Measurements from ENCODE around the gene OR51G2. TPM values are rescaled to one million over a fixed set of nuclear protein-coding genes. Genes with fewer than 3 reads are reported as not detected.

Gene OR51G2
- total RNA-seq (2014; rRNA removed) (not detected in 2 replicates), Bru-seq, nascent RNA (not detected), BruChase-seq, experiment 1, labeled RNA remaining after a 6-hour chase (not detected), BruChase-seq, experiment 2, labeled RNA remaining after a 2-hour chase (not detected)
- long read RNA-seq, result 0 reads

- intact Hi-C loops (cut with micrococcal nuclease), result no loop called here
- Histone ChIP-seq H3K4me1 (ENCODE audit: insufficient read depth, low read length) (no peaks in the 10 kb centered on the region), H3F3A (ENCODE audit: low read length, unreplicated experiment) (no peaks in the 10 kb centered on the region), H4K20me1 (ENCODE audit: low read length) (no peaks in the 10 kb centered on the region), H3K9me2 (replicated peaks; ENCODE audit: low read length) (no peaks in the 10 kb centered on the region), H3K9me3 (ENCODE audit: low read length) (no peaks in the 10 kb centered on the region), H3K36me3 (ENCODE audit: low read depth, low read length) (no peaks in the 10 kb centered on the region), H3K4me2 (ENCODE audit: low read length) (no peak within 1 kb of the TSS), H2AFZ (ENCODE audit: low read length) (no peak within 1 kb of the TSS), H3K27me3 (ENCODE audit: low read length) (no peaks in the 10 kb centered on the region), H3K9ac (ENCODE audit: low read length) (no peak within 1 kb of the TSS), H3K4me3 (ENCODE audit: low read length) (no peak within 1 kb of the TSS), H3K27ac (ENCODE audit: low read length) (no peak within 1 kb of the TSS), H3K79me2 (ENCODE audit: low read length) (no peaks in the 10 kb centered on the region)
- BruUV-seq (replicated peaks), result no TSS peak
- ATAC-seq (no peak), DNase-seq (no peak)
- TF ChIP-seq EZH2phosphoT487 (IDR thresholded peaks at IDR 0.05; ENCODE audit: borderline replicate concordance, low read length) (no peak), EZH2 (IDR thresholded peaks at IDR 0.05; ENCODE audit: low read length, unreplicated experiment) (no peak), CTCF (conservative IDR thresholded peaks at IDR 0.05; ENCODE audit: low read depth, low read length) (no peak)
- ChIA-PET POLR2A (ENCODE audit: unreplicated experiment) (no interaction called here), CTCF (no interaction called here)
Measured at GRCh38 chr11:4919250-4919649, at the start of gene OR51G2. OR51G2 (minus strand) TSS chr11:4919350; CDS start chr11:4915663, 3,687 bp downstream.

GRCh38 chr11:4962816-4963215 is 43.7 kb upstream of the OR51G2 start:
- Histone ChIP-seq H3K9me3 (ENCODE audit: low read length) (no peaks in the 10 kb centered on the region), H3K4me3 (ENCODE audit: low read length) (no peak overlapping the region), H3F3A (ENCODE audit: low read length, unreplicated experiment) (no peaks in the 10 kb centered on the region), H3K9ac (ENCODE audit: low read length) (no peak overlapping the region), H3K36me3 (ENCODE audit: low read depth, low read length) (no peaks in the 10 kb centered on the region), H3K27ac (ENCODE audit: low read length) (no peak overlapping the region), H3K9me2 (replicated peaks; ENCODE audit: low read length) (no peaks in the 10 kb centered on the region), H3K27me3 (ENCODE audit: low read length) (no peaks in the 10 kb centered on the region), H4K20me1 (ENCODE audit: low read length) (no peaks in the 10 kb centered on the region), H3K4me2 (ENCODE audit: low read length) (no peak overlapping the region), H2AFZ (ENCODE audit: low read length) (no peak overlapping the region), H3K79me2 (ENCODE audit: low read length) (no peaks in the 10 kb centered on the region), H3K4me1 (ENCODE audit: insufficient read depth, low read length) (no peaks in the 10 kb centered on the region)
- intact Hi-C loops (cut with micrococcal nuclease), result no loop called here
- ATAC-seq (no peak), DNase-seq (no peak)
- BruUV-seq (replicated peaks), result no TSS peak
- POLR2A ChIA-PET (ENCODE audit: unreplicated experiment), result no interaction called here
- TF ChIP-seq CTCF (conservative IDR thresholded peaks at IDR 0.05; ENCODE audit: low read depth, low read length), result no peak
- no peak for TF ChIP-seq EZH2phosphoT487 (IDR thresholded peaks at IDR 0.05; ENCODE audit: borderline replicate concordance, low read length)
- no peak for TF ChIP-seq EZH2 (IDR thresholded peaks at IDR 0.05; ENCODE audit: low read length, unreplicated experiment)
- CTCF ChIA-PET, result no interaction called here

- Histone ChIP-seq H3K27me3 (ENCODE audit: low read length) (no peaks in the 10 kb centered on the region), H3K9me3 (ENCODE audit: low read length) (no peaks in the 10 kb centered on the region), H3K9me2 (replicated peaks; ENCODE audit: low read length) (no peaks in the 10 kb centered on the region), H4K20me1 (ENCODE audit: low read length) (no peaks in the 10 kb centered on the region), H3F3A (ENCODE audit: low read length, unreplicated experiment) (no peaks in the 10 kb centered on the region), H3K36me3 (ENCODE audit: low read depth, low read length) (no peaks in the 10 kb centered on the region), H3K4me2 (ENCODE audit: low read length) (no peak overlapping the region), H3K4me3 (ENCODE audit: low read length) (no peak overlapping the region), H3K9ac (ENCODE audit: low read length) (no peak overlapping the region), H3K4me1 (ENCODE audit: insufficient read depth, low read length) (no peaks in the 10 kb centered on the region), H2AFZ (ENCODE audit: low read length) (no peak overlapping the region), H3K79me2 (ENCODE audit: low read length) (no peaks in the 10 kb centered on the region), H3K27ac (ENCODE audit: low read length) (no peak overlapping the region)
- no peak for DNase-seq
- intact Hi-C loops (cut with micrococcal nuclease), result no loop called here
- CTCF ChIA-PET, result no interaction called here
- TF ChIP-seq EZH2 (IDR thresholded peaks at IDR 0.05; ENCODE audit: low read length, unreplicated experiment) (no peak), EZH2phosphoT487 (IDR thresholded peaks at IDR 0.05; ENCODE audit: borderline replicate concordance, low read length) (no peak), CTCF (conservative IDR thresholded peaks at IDR 0.05; ENCODE audit: low read depth, low read length) (no peak)
- no peak for ATAC-seq
- POLR2A ChIA-PET (ENCODE audit: unreplicated experiment), result no interaction called here
- no TSS peak for BruUV-seq (replicated peaks)
Measured at GRCh38 chr11:4960877-4961276, 41.7 kb upstream of the OR51G2 start.

Data from PC-3 (cell line).